HepG2 (cell line): ENCODE measurements around the gene SLC36A3. TPM values are rescaled to one million over a fixed set of nuclear protein-coding genes. Genes with fewer than 3 reads are reported as not detected.

Source experiments
- AGO2 ChIP-seq: fragments of 200-400 bp; formaldehyde crosslinking; optimal IDR thresholded peaks from 2 replicates; pipeline ENCODE3; 2017; ENCODE audit warnings: mild to moderate bottlenecking, low read depth, low read length, moderate library complexity
- ARHGAP35 ChIP-seq: sonication (generic); formaldehyde crosslinking; IDR thresholded peaks from 2 replicates; pipeline ENCODE4 v1.9.0; 2022; ENCODE audit warnings: mild to moderate bottlenecking, inconsistent platforms, moderate library complexity, missing genetic modification reagents, borderline replicate concordance
- ELF4 ChIP-seq: sonication (generic); formaldehyde crosslinking; IDR thresholded peaks from 2 replicates; pipeline ENCODE4 v1.5.0; 2020; ENCODE audit warnings: missing genetic modification reagents, mild to moderate bottlenecking, moderate library complexity, borderline replicate concordance
- HDAC1 ChIP-seq: sonication (generic); formaldehyde crosslinking; IDR thresholded peaks from 2 replicates; pipeline ENCODE4 v1.5.1; 2020; ENCODE audit warnings: mild to moderate bottlenecking, missing genetic modification reagents
- HNF4G ChIP-seq, 2 experiments: sonication (generic) in 1 of 2; formaldehyde crosslinking in 1 of 2; IDR thresholded peaks; 2 replicates each; pipeline versions ENCODE4 v1.4.0 to v1.6.1; 2011 to 2020; ENCODE audit warnings: borderline replicate concordance in 2 of 2, low read depth in 2 of 2, mild to moderate bottlenecking in 2 of 2, low read length in 1 of 2, missing genetic modification reagents in 1 of 2, moderate library complexity in 1 of 2
- HOXD1 ChIP-seq: sonication (generic); formaldehyde crosslinking; IDR thresholded peaks from 2 replicates; pipeline ENCODE4 v1.5.0; 2020; ENCODE audit warnings: missing genetic modification reagents
- MAFF ChIP-seq: IDR thresholded peaks from 2 replicates; pipeline ENCODE4 v1.6.1; 2011; ENCODE audit warnings: low read depth, low read length, improper control_type of control experiment
- MYNN ChIP-seq: sonication (generic); formaldehyde crosslinking; IDR thresholded peaks from 2 replicates; pipeline ENCODE4 v1.4.0; 2020; ENCODE audit warnings: mild to moderate bottlenecking, low read depth, missing genetic modification reagents
- NCOA1 ChIP-seq: sonication (generic); formaldehyde crosslinking; IDR thresholded peaks from 2 replicates; pipeline ENCODE4 v1.9.0; 2021; ENCODE audit warnings: missing genetic modification reagents
- PITX1 ChIP-seq: sonication (generic); formaldehyde crosslinking; IDR thresholded peaks from 2 replicates; pipeline ENCODE4 v1.5.1; 2020; ENCODE audit warnings: mild to moderate bottlenecking, missing genetic modification reagents
- THAP11 ChIP-seq: IDR thresholded peaks from 2 replicates; pipeline ENCODE4 v1.6.1; 2016; ENCODE audit warnings: missing biosample characterization, missing genetic modification reagents
- ZFAT ChIP-seq: sonication (generic); formaldehyde crosslinking; conservative IDR thresholded peaks from 2 replicates; pipeline ENCODE4 v1.8.1; 2023; ENCODE audit warnings: missing genetic modification reagents, inconsistent platforms
- ZNF20 ChIP-seq: sonication (generic); formaldehyde crosslinking; IDR thresholded peaks from 2 replicates; pipeline ENCODE4 v1.4.0; 2020; ENCODE audit warnings: mild to moderate bottlenecking, moderate library complexity, missing genetic modification reagents
- ZNF30 ChIP-seq: sonication (generic); formaldehyde crosslinking; IDR thresholded peaks from 2 replicates; pipeline ENCODE4 v1.5.0; 2020; ENCODE audit warnings: mild to moderate bottlenecking, missing genetic modification reagents
- ZNF558 ChIP-seq: sonication (generic); formaldehyde crosslinking; IDR thresholded peaks from 2 replicates; pipeline ENCODE4 v1.9.0; 2022; ENCODE audit warnings: mild to moderate bottlenecking, missing genetic modification reagents, borderline replicate concordance
- ZNF776 ChIP-seq: sonication (generic); formaldehyde crosslinking; IDR thresholded peaks from 2 replicates; pipeline ENCODE4 v1.4.0; 2020; ENCODE audit warnings: mild to moderate bottlenecking, missing genetic modification reagents
- polyA plus RNA-seq, 8 experiments: library from polyadenylated mRNA; depleted of rRNA in 3 of 8; stranded (reverse) in 7 of 8; unstranded in 1 of 8; fragments of >200 nt; fragmentation: Illumina TruSeq in 4 of 8; extraction: Trizol in 4 of 8; gene quantifications; 2 replicates each; pipeline versions ENCODE4 v1.2.1 to v1.2.3, GENCODE V29; 2011 to 2016; ENCODE audit warnings: low read depth in 4 of 8, missing spikeins in 1 of 8, mixed read lengths in 1 of 8; ENCODE audit not compliant: insufficient read depth in 1 of 8
- total RNA-seq, 5 experiments: library from RNA; depleted of rRNA; stranded (reverse); fragments of >200 nt; fragmentation: Illumina TruSeq; extraction: Trizol; gene quantifications; 2 replicates each; pipeline ENCODE4 v1.2.3, GENCODE V29; 2016; ENCODE audit warnings: low read depth in 1 of 5
- TF ChIP-seq, protein P1 (sequence below): sonication (generic); formaldehyde crosslinking; IDR thresholded peaks from 2 replicates; pipeline ENCODE4 v1.4.0; 2020; ENCODE audit warnings: missing genetic modification reagents
- TF ChIP-seq, protein P2 (sequence below): sonication (generic); formaldehyde crosslinking; IDR thresholded peaks from 2 replicates; pipeline ENCODE4 v1.4.0; 2020; ENCODE audit warnings: missing genetic modification reagents, borderline replicate concordance
- TF ChIP-seq, protein P3 (sequence below): sonication (generic); formaldehyde crosslinking; IDR thresholded peaks from 2 replicates; pipeline ENCODE4 v1.5.0; 2020; ENCODE audit warnings: missing genetic modification reagents, mild to moderate bottlenecking, borderline replicate concordance
- TF ChIP-seq, protein P4 (sequence below): sonication (generic); formaldehyde crosslinking; IDR thresholded peaks from 2 replicates; pipeline ENCODE4 v1.4.0; 2020; ENCODE audit warnings: missing genetic modification reagents

The SLC36A3 gene
- total and polyA plus RNA-seq, 2 of the 13 experiments (the other 11 are each of a cell fraction or from before 2014, with no cell fraction given) = not detected

DNA sequence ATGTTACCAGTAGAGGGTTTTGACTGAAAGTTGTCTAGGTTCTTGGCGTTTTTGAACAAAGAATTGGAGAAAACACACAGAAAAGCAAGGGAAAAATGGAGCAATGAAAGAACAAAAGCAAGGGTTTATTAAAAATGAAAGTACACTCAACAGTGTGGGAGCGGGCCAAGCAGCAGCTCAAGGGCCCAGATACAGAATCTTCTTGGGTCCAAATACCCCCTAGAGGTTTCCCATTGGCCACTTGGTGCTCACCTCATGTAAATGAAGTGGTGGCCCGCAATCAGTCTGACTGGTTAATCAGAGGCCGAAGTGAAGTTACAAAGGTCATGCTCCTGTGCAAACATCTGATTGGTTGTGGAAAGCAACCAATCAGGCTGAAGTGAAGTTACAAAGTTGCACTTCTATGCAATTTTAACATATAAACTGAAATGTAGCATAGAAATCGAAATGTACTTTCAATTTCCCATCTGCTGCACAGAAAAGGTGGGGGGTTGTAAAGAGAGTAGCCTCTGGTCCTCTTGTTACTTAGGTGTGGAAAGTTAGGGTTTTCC is 52.5 kb downstream of the SLC36A3 start (continued):
- TF ChIP-seq ZNF20 (CRISPR knock-in tag) = peak; percentile 91
- no peak; the same call in 1 of the 2 replicates for TF ChIP-seq ZNF558 (CRISPR knock-in tag)
- no peak for TF ChIP-seq AGO2
- peak; percentile 57; the same call in 1 of the 2 replicates for TF ChIP-seq HNF4G (IDR thresholded peaks at IDR 0.05; ENCODE audit: borderline replicate concordance, low read depth, low read length)
- TF ChIP-seq HNF4G (CRISPR knock-in tag; IDR thresholded peaks at IDR 0.05; ENCODE audit: borderline replicate concordance, low read depth) = no peak
- no peak for TF ChIP-seq NCOA1 (CRISPR knock-in tag)
- TF ChIP-seq, protein P1, sequence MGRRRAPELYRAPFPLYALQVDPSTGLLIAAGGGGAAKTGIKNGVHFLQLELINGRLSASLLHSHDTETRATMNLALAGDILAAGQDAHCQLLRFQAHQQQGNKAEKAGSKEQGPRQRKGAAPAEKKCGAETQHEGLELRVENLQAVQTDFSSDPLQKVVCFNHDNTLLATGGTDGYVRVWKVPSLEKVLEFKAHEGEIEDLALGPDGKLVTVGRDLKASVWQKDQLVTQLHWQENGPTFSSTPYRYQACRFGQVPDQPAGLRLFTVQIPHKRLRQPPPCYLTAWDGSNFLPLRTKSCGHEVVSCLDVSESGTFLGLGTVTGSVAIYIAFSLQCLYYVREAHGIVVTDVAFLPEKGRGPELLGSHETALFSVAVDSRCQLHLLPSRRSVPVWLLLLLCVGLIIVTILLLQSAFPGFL = no peak
- TF ChIP-seq HOXD1 (CRISPR knock-in tag) = no peak
- TF ChIP-seq, protein P2, sequence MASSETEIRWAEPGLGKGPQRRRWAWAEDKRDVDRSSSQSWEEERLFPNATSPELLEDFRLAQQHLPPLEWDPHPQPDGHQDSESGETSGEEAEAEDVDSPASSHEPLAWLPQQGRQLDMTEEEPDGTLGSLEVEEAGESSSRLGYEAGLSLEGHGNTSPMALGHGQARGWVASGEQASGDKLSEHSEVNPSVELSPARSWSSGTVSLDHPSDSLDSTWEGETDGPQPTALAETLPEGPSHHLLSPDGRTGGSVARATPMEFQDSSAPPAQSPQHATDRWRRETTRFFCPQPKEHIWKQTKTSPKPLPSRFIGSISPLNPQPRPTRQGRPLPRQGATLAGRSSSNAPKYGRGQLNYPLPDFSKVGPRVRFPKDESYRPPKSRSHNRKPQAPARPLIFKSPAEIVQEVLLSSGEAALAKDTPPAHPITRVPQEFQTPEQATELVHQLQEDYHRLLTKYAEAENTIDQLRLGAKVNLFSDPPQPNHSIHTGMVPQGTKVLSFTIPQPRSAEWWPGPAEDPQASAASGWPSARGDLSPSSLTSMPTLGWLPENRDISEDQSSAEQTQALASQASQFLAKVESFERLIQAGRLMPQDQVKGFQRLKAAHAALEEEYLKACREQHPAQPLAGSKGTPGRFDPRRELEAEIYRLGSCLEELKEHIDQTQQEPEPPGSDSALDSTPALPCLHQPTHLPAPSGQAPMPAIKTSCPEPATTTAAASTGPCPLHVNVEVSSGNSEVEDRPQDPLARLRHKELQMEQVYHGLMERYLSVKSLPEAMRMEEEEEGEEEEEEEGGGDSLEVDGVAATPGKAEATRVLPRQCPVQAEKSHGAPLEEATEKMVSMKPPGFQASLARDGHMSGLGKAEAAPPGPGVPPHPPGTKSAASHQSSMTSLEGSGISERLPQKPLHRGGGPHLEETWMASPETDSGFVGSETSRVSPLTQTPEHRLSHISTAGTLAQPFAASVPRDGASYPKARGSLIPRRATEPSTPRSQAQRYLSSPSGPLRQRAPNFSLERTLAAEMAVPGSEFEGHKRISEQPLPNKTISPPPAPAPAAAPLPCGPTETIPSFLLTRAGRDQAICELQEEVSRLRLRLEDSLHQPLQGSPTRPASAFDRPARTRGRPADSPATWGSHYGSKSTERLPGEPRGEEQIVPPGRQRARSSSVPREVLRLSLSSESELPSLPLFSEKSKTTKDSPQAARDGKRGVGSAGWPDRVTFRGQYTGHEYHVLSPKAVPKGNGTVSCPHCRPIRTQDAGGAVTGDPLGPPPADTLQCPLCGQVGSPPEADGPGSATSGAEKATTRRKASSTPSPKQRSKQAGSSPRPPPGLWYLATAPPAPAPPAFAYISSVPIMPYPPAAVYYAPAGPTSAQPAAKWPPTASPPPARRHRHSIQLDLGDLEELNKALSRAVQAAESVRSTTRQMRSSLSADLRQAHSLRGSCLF (CRISPR knock-in tag) = no peak
- TF ChIP-seq HDAC1 (CRISPR knock-in tag) = no peak
- TF ChIP-seq, protein P3, sequence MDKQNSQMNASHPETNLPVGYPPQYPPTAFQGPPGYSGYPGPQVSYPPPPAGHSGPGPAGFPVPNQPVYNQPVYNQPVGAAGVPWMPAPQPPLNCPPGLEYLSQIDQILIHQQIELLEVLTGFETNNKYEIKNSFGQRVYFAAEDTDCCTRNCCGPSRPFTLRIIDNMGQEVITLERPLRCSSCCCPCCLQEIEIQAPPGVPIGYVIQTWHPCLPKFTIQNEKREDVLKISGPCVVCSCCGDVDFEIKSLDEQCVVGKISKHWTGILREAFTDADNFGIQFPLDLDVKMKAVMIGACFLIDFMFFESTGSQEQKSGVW (CRISPR knock-in tag) = no peak
- TF ChIP-seq MYNN (CRISPR knock-in tag) = no peak
- no peak for TF ChIP-seq ARHGAP35 (CRISPR knock-in tag)
- no peak for TF ChIP-seq ZFAT (CRISPR knock-in tag)
- TF ChIP-seq MAFF = 0 out of 2 replicates have a peak, but pooled peaks have one; percentile 1
- TF ChIP-seq ZNF776 (CRISPR knock-in tag) = no peak
- TF ChIP-seq PITX1 (CRISPR knock-in tag) = no peak
- peak; percentile 60; the same call in 1 of the 2 replicates for TF ChIP-seq THAP11 (CRISPR knock-in tag)
- peak; percentile 8; the same call in 1 of the 2 replicates for TF ChIP-seq ELF4 (CRISPR knock-in tag)
- no peak for TF ChIP-seq ZNF30
- TF ChIP-seq, protein P4, sequence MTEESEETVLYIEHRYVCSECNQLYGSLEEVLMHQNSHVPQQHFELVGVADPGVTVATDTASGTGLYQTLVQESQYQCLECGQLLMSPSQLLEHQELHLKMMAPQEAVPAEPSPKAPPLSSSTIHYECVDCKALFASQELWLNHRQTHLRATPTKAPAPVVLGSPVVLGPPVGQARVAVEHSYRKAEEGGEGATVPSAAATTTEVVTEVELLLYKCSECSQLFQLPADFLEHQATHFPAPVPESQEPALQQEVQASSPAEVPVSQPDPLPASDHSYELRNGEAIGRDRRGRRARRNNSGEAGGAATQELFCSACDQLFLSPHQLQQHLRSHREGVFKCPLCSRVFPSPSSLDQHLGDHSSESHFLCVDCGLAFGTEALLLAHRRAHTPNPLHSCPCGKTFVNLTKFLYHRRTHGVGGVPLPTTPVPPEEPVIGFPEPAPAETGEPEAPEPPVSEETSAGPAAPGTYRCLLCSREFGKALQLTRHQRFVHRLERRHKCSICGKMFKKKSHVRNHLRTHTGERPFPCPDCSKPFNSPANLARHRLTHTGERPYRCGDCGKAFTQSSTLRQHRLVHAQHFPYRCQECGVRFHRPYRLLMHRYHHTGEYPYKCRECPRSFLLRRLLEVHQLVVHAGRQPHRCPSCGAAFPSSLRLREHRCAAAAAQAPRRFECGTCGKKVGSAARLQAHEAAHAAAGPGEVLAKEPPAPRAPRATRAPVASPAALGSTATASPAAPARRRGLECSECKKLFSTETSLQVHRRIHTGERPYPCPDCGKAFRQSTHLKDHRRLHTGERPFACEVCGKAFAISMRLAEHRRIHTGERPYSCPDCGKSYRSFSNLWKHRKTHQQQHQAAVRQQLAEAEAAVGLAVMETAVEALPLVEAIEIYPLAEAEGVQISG = no peak; the same call in 1 of the 2 replicates
